ENCODE results near the gene EML6.
"Not testable (repeated sequence)": the region's sequence is repeated elsewhere in the genome, so short reads cannot be mapped to it uniquely, and the experiment has no call there.

EML6 gene

GRCh38 chr2:54839461-54840255, 116.2 kb downstream of the EML6 start:
- no peak for DNase-seq (ENCODE audit: low read depth, low spot score)
- no peak for TF ChIP-seq CTCF (IDR thresholded peaks at IDR 0.05; ENCODE audit: low read depth, low read length)
- in situ Hi-C loops (cut with HindIII; ENCODE audit: low sequenced_read_pairs), result no loop called here
- no peak overlapping the region for H3K4me3 ChIP-seq (ENCODE audit: low read depth, low read length)

- H3K4me3 ChIP-seq (ENCODE audit: low read depth, low read length), result no peak overlapping the region
- DNase-seq (ENCODE audit: low read depth, low spot score), result no peak
- TF ChIP-seq CTCF (IDR thresholded peaks at IDR 0.05; ENCODE audit: low read depth, low read length), result no peak
- in situ Hi-C loops (cut with HindIII; ENCODE audit: low sequenced_read_pairs), result no loop called here
Measured at GRCh38 chr2:54840559-54841468, 117.4 kb downstream of the EML6 start.

- DNase-seq (ENCODE audit: low read depth, low spot score); in situ Hi-C loops (cut with HindIII; ENCODE audit: low sequenced_read_pairs); H3K4me3 ChIP-seq (ENCODE audit: low read depth, low read length): not testable (repeated sequence)
Measured at GRCh38 chr2:54841500-54841899, 118.0 kb downstream of the EML6 start.

GRCh38 chr2:54845094-54845493, 121.6 kb downstream of the EML6 start:
- in situ Hi-C loops (cut with HindIII; ENCODE audit: low sequenced_read_pairs), result no loop called here
- H3K4me3 ChIP-seq (ENCODE audit: low read depth, low read length), result no peak overlapping the region
- no peak for TF ChIP-seq CTCF (IDR thresholded peaks at IDR 0.05; ENCODE audit: low read depth, low read length)
- no peak for DNase-seq (ENCODE audit: low read depth, low spot score)

- H3K4me3 ChIP-seq (ENCODE audit: low read depth, low read length), result no peak overlapping the region
- in situ Hi-C loops (cut with HindIII; ENCODE audit: low sequenced_read_pairs), result no loop called here
- TF ChIP-seq CTCF (IDR thresholded peaks at IDR 0.05; ENCODE audit: low read depth, low read length), result no peak
- DNase-seq (ENCODE audit: low read depth, low spot score), result peak; percentile 48
Measured at GRCh38 chr2:54845514-54845913, 122.1 kb downstream of the EML6 start.

GRCh38 chr2:54850171-54851122, 127.0 kb downstream of the EML6 start:
- no peak for DNase-seq (ENCODE audit: low read depth, low spot score)
- TF ChIP-seq CTCF (IDR thresholded peaks at IDR 0.05; ENCODE audit: low read depth, low read length), result no peak
- H3K4me3 ChIP-seq (ENCODE audit: low read depth, low read length), result no peak overlapping the region
- in situ Hi-C loops (cut with HindIII; ENCODE audit: low sequenced_read_pairs), result no loop called here

Data from astrocyte of the spinal cord (primary cell).